ENCODE data around the gene SLC16A2. TPM values are rescaled to one million over a fixed set of nuclear protein-coding genes. Genes with fewer than 3 reads are reported as not detected.

The SLC16A2 gene
- total RNA-seq, 4 donors from 2014 or later, result 1.3 to 2.4 (median 2.1) TPM

- TF ChIP-seq CTCF (IDR thresholded peaks at IDR 0.05 in 4 of 5, conservative IDR thresholded peaks at IDR 0.05 in 1 of 5) (no peak), POLR2A (IDR thresholded peaks at IDR 0.05) (no peak)
- Histone ChIP-seq H3K4me3 (no peak overlapping the region), H3K4me1 (no peaks in the 10 kb centered on the region), H3K9me3 (no peaks in the 10 kb centered on the region), H3K27me3 (no peaks in the 10 kb centered on the region), H3K36me3 (no peaks in the 10 kb centered on the region), H3K27ac (no peak overlapping the region)
- intact Hi-C loops (cut with DNase I; ENCODE audit: low total_unique reads), result no loop called here
- no peak for DNase-seq
- ATAC-seq, result no peak
- in situ Hi-C loops (cut with MboI; ENCODE audit: low sequenced_read_pairs in 4 of 4), result no loop called here
Measured at GRCh38 chrX:74408304-74408703, 13.0 kb upstream of the SLC16A2 start.

DNA sequence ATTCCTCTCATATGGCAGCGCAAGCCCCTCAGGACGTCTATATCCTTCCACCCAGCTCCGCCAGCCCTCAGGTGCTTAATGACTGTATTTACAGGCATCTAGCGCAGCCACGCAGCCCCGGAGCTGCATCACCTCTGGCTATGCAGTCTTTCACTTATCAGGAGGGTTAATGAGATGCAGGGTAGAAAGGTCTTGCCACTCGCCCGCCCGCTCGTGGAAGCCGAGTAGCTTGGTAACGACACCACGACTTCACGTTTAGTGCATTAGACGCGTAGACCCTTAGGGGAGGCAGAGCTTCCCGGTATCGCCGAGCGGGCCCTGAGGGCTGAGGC lies 1.5 kb upstream of the SLC16A2 start:
- in situ Hi-C loops (cut with MboI; ENCODE audit: low sequenced_read_pairs in 4 of 4), result no loop called here
- intact Hi-C loops (cut with DNase I; ENCODE audit: low total_unique reads), result loop anchor here (5.0 kb wide), 2 partner anchors 128 to 192 kb away; partner anchors contain the start of gene RLIM
- TF ChIP-seq CTCF (IDR thresholded peaks at IDR 0.05 in 4 of 5, conservative IDR thresholded peaks at IDR 0.05 in 1 of 5), result no peak
- TF ChIP-seq POLR2A (IDR thresholded peaks at IDR 0.05), result no peak
- Histone ChIP-seq H3K27me3 (peaks cover 0 to 2% (median 0%) of the 10 kb centered on the region in 3 donors), H3K9me3 (no peaks in the 10 kb centered on the region), H3K36me3 (no peaks in the 10 kb centered on the region), H3K4me3 (peak overlapping the region; percentile 55 to 61 (median 58)), H3K27ac (peak overlapping the region; percentile 76 to 83 (median 80)), H3K4me1 (peaks cover 3 to 8% of the 10 kb centered on the region in 2 donors)
- ATAC-seq, result no peak
- no peak for DNase-seq

DNA sequence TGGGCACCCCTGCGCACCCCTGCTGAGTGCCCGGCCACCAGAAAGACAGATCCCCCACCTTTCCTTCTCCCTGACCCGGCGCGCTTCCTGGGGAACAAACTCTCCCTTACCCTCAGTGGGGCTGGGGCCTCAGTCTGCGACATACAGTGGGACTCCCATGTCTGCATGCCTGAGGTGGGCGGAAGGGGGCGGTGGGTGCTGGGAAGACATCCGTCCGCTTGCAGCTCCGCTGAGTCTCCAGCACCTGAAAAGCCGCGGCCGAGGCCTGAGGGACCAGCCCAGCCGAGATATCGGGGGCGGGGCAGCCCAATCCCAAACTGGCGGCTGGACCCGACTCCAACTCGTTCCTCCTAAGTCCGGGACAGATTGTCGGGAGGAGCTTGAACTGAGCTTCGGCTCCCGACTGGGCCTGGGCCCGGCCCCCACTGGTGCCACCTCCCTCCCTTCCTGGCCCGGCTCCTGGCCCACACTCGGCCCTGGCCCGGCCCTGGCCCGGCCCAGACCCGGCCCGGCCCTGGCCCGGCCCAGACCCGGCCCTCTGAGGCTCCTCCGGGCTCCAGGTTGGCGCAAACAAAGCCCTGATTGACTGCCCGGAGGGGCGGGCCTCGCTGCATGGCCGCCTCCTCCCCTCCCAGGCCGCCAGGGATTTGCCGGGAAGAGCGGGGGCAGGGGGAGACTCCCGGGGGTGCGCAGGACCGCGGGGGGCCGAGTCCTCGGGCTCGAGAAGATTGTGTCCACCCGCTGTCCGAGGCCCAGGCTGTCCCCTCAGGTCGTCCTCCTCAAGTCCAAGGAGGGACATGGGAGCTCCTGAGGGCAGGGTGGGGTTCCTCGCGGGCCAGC lies 877 bp upstream of the SLC16A2 start:
- TF ChIP-seq POLR2A (IDR thresholded peaks at IDR 0.05) (peak in 1 of 2 donors; percentile 30), CTCF (IDR thresholded peaks at IDR 0.05 in 4 of 5, conservative IDR thresholded peaks at IDR 0.05 in 1 of 5) (no peak)
- in situ Hi-C loops (cut with MboI; ENCODE audit: low sequenced_read_pairs in 4 of 4), result no loop called here
- no peaks in the 10 kb centered on the region for H3K9me3 ChIP-seq
- intact Hi-C loops (cut with DNase I; ENCODE audit: low total_unique reads), result loop anchor here (1.0 to 5.0 kb wide), 3 partner anchors 116 to 192 kb away; partner anchors contain the start of gene RLIM
- peaks cover 3 to 8% of the 10 kb centered on the region in 2 donors for H3K4me1 ChIP-seq
- H3K36me3 ChIP-seq, result no peaks in the 10 kb centered on the region
- peak; percentile 19 to 28 for DNase-seq
- H3K4me3 ChIP-seq, result peak overlapping the region; percentile 55 to 61 (median 58)
- H3K27me3 ChIP-seq, result peaks cover 0 to 2% (median 0%) of the 10 kb centered on the region in 3 donors
- ATAC-seq, result peak; percentile 62 to 74
- H3K27ac ChIP-seq, result peak overlapping the region; percentile 76 to 83 (median 80)

- no peak for DNase-seq
- Histone ChIP-seq H3K27ac (peak overlapping the region in 3 of 4 donors; percentile 76 to 82 (median 79)), H3K4me1 (peaks cover 3 to 8% of the 10 kb centered on the region in 2 donors), H3K4me3 (peak overlapping the region; percentile 55 to 61 (median 58)), H3K27me3 (peaks cover 0 to 2% (median 0%) of the 10 kb centered on the region in 3 donors), H3K36me3 (no peaks in the 10 kb centered on the region), H3K9me3 (no peaks in the 10 kb centered on the region)
- TF ChIP-seq POLR2A (IDR thresholded peaks at IDR 0.05), result no peak
- intact Hi-C loops (cut with DNase I; ENCODE audit: low total_unique reads), result loop anchor here (1.0 to 5.0 kb wide), 3 partner anchors 114 to 190 kb away; partner anchors contain the start of gene RLIM
- in situ Hi-C loops (cut with MboI; ENCODE audit: low sequenced_read_pairs in 4 of 4), result no loop called here
- ATAC-seq, result no peak
Measured at GRCh38 chrX:74421740-74422352, 553 bp downstream of the SLC16A2 start.

Measured in gastrocnemius medialis (tissue), 4 donors.